ENCODE results near the gene ROBO1. TPM values are rescaled to one million over a fixed set of nuclear protein-coding genes. Genes with fewer than 3 reads are reported as not detected.
A peak's percentile ranks its signal among the peaks of the same experiment; 100 is the strongest.

ROBO1 gene
- total RNA-seq, 1 donor from 2014 or later: 250 TPM

GRCh38 chr3:78951342-78951945 lies 816.4 kb downstream of the ROBO1 start:
- no peak for TF ChIP-seq CTCF (IDR thresholded peaks at IDR 0.05; ENCODE audit: unreplicated experiment)
- H3K9me3 Mint-ChIP-seq (ENCODE audit: unreplicated experiment): peaks cover 7% of the 10 kb centered on the region
- peaks cover 10% of the 10 kb centered on the region for H3K36me3 Mint-ChIP-seq (ENCODE audit: low read depth, unreplicated experiment)
- H3K4me1 Mint-ChIP-seq (ENCODE audit: unreplicated experiment): no peaks in the 10 kb centered on the region
- no peak for DNase-seq (ENCODE audit: low spot score)
- no peak overlapping the region for H3K4me3 Mint-ChIP-seq (ENCODE audit: unreplicated experiment)
- peaks cover 6% of the 10 kb centered on the region for H3K27me3 Mint-ChIP-seq (ENCODE audit: unreplicated experiment)
- H3K27ac Mint-ChIP-seq (ENCODE audit: unreplicated experiment): no peak overlapping the region

- TF ChIP-seq CTCF (IDR thresholded peaks at IDR 0.05; ENCODE audit: unreplicated experiment): no peak
- H3K9me3 Mint-ChIP-seq (ENCODE audit: unreplicated experiment): peaks cover 18% of the 10 kb centered on the region
- peaks cover 6% of the 10 kb centered on the region for H3K27me3 Mint-ChIP-seq (ENCODE audit: unreplicated experiment)
- no peak overlapping the region for H3K27ac Mint-ChIP-seq (ENCODE audit: unreplicated experiment)
- peak overlapping the region; percentile 28 for H3K4me3 Mint-ChIP-seq (ENCODE audit: unreplicated experiment)
- no peak for DNase-seq (ENCODE audit: low spot score)
- no peaks in the 10 kb centered on the region for H3K4me1 Mint-ChIP-seq (ENCODE audit: unreplicated experiment)
- H3K36me3 Mint-ChIP-seq (ENCODE audit: low read depth, unreplicated experiment): peaks cover 43% of the 10 kb centered on the region
These were observed 826.2 kb downstream of the ROBO1 start for GRCh38 chr3:78941587-78941986.

- DNase-seq (ENCODE audit: low spot score): no peak
- Mint-ChIP-seq H3K4me1 (ENCODE audit: unreplicated experiment) (no peaks in the 10 kb centered on the region), H3K27me3 (ENCODE audit: unreplicated experiment) (peaks cover 6% of the 10 kb centered on the region), H3K9me3 (ENCODE audit: unreplicated experiment) (peaks cover 12% of the 10 kb centered on the region), H3K27ac (ENCODE audit: unreplicated experiment) (no peak overlapping the region), H3K36me3 (ENCODE audit: low read depth, unreplicated experiment) (peaks cover 37% of the 10 kb centered on the region), H3K4me3 (ENCODE audit: unreplicated experiment) (no peak overlapping the region)
- no peak for TF ChIP-seq CTCF (IDR thresholded peaks at IDR 0.05; ENCODE audit: unreplicated experiment)
These were observed 827.2 kb downstream of the ROBO1 start for GRCh38 chr3:78940626-78941025.

DNA sequence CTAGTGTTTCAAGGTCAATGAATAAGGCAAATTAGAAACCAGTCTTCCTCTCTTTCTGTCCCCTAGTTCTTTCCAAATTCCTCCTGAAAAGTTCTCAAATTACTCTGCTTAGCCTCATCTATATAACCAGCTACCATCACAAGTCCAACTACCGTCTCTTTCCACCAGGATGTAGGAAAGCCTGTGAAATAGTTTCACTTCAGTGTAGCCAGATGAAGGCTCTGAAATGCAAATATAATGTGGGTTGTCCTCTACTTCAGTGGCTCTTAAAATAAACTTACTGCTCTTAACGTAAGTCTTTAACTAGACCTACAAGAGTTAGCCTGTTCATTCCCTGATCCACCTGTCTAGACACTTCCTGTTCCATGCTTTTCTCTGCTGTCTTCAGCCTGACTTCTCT lies 827.7 kb downstream of the ROBO1 start:
- peaks cover 32% of the 10 kb centered on the region for H3K36me3 Mint-ChIP-seq (ENCODE audit: low read depth, unreplicated experiment)
- no peak for TF ChIP-seq CTCF (IDR thresholded peaks at IDR 0.05; ENCODE audit: unreplicated experiment)
- DNase-seq (ENCODE audit: low spot score): no peak
- H3K4me3 Mint-ChIP-seq (ENCODE audit: unreplicated experiment): no peak overlapping the region
- no peaks in the 10 kb centered on the region for H3K4me1 Mint-ChIP-seq (ENCODE audit: unreplicated experiment)
- peaks cover 6% of the 10 kb centered on the region for H3K27me3 Mint-ChIP-seq (ENCODE audit: unreplicated experiment)
- H3K27ac Mint-ChIP-seq (ENCODE audit: unreplicated experiment): no peak overlapping the region
- peaks cover 11% of the 10 kb centered on the region for H3K9me3 Mint-ChIP-seq (ENCODE audit: unreplicated experiment)

DNA sequence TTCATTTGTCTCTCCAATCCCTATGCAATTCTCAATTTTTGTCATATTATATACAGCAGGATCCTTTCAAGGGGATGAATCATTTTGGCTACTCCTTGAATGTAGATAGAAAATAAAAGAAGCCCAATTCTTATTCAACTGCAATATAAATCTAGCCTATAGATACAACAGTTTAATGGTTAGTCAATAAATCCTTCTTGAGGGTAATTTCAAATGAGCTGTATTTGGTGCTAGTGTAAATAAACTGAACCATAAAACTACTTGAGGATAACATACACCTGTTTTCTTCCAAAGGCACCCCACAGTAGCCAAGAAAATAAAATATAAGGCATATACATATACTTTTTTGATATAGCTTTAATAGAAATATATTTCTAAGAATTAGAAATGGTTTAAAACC lies 830.3 kb downstream of the ROBO1 start:
- H3K27me3 Mint-ChIP-seq (ENCODE audit: unreplicated experiment): peaks cover 4% of the 10 kb centered on the region
- H3K36me3 Mint-ChIP-seq (ENCODE audit: low read depth, unreplicated experiment): peaks cover 22% of the 10 kb centered on the region
- H3K4me1 Mint-ChIP-seq (ENCODE audit: unreplicated experiment): no peaks in the 10 kb centered on the region
- peaks cover 5% of the 10 kb centered on the region for H3K9me3 Mint-ChIP-seq (ENCODE audit: unreplicated experiment)
- H3K27ac Mint-ChIP-seq (ENCODE audit: unreplicated experiment): no peak overlapping the region
- no peak for DNase-seq (ENCODE audit: low spot score)
- no peak overlapping the region for H3K4me3 Mint-ChIP-seq (ENCODE audit: unreplicated experiment)
- TF ChIP-seq CTCF (IDR thresholded peaks at IDR 0.05; ENCODE audit: unreplicated experiment): no peak

Measured in endothelial cell (in vitro differentiated cells).